ENCODE data around the gene ACP7.

- no peak for TF ChIP-seq CTCF (IDR thresholded peaks at IDR 0.05)
- TF ChIP-seq JUN (CRISPR knock-in tag; IDR thresholded peaks at IDR 0.05) = no peak
- no peak for TF ChIP-seq ZNF317 (CRISPR knock-in tag; IDR thresholded peaks at IDR 0.05; ENCODE audit: borderline replicate concordance, low read depth)
- no peak for TF ChIP-seq ARID4B (CRISPR knock-in tag; IDR thresholded peaks at IDR 0.05; ENCODE audit: borderline replicate concordance)
- TF ChIP-seq ATF2 (CRISPR knock-in tag; IDR thresholded peaks at IDR 0.05; ENCODE audit: borderline replicate concordance, low read depth) = no peak
- no peak for TF ChIP-seq SP1 (CRISPR knock-in tag; conservative IDR thresholded peaks at IDR 0.05)
- TF ChIP-seq ELF4 (CRISPR knock-in tag; IDR thresholded peaks at IDR 0.05; ENCODE audit: low read depth) = no peak
Observed at GRCh38 chr19:39078436-39079200, 5.5 kb upstream of the ACP7 start.
